Epithelial cell of proximal tubule (primary cell): ENCODE measurements around the gene CTXN1. TPM values are rescaled to one million over a fixed set of nuclear protein-coding genes. Genes with fewer than 3 reads are reported as not detected.
A peak's percentile ranks its signal among the peaks of the same experiment; 100 is the strongest.

ENCODE experiments used
- DNase-seq: peaks from one replicate; pipeline ENCODE4 v3.0.0-alpha.2; 2011; ENCODE audit warnings: low read depth
- H3K4me3 ChIP-seq: 2 replicates; pipeline ENCODE4 v1.5.1; 2011; ENCODE audit warnings: low read depth, mild to moderate bottlenecking, low read length
- total RNA-seq: library from RNA; depleted of rRNA; stranded (reverse); fragments of >200 nt; gene quantifications from 2 replicates; pipeline ENCODE4 v1.2.3, GENCODE V29; 2015
- TF ChIP-seq, protein P1 (sequence below): conservative IDR thresholded peaks from 2 replicates; pipeline ENCODE4 v1.5.1; 2012; ENCODE audit warnings: low read depth, mild to moderate bottlenecking, low read length

The CTXN1 gene
- total RNA-seq, 1 donor from 2014 or later, result 42.8 TPM

DNA sequence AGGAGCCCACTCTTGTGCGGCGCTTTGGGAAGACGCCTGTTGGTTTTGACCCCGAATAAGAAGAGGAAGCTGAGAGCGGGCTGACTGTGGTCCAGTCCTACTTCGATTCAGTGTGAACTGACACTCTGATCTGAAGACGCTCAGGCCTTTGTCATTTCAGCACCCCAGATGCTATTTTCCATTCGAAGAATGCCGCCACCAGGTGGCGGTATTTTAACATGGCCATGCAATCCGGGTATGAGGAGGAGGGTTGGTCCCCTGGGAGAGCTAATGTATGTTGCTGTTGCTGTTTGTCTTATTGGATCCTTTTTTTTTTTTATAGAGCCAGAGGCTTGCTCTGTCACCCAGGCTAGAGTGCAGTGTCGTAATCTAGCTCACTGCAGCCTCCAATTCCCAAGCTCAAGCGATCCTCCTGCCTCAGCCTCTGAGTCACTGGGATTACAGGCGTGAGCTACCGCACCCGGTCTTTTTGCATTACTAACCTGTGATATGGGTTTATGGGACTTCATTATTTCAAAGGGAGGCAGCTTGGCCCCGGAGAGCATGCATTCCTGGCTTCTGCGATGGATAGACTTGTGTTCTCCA is 18.3 kb upstream of the CTXN1 start:
- DNase-seq, result no peak
- TF ChIP-seq, protein P1, sequence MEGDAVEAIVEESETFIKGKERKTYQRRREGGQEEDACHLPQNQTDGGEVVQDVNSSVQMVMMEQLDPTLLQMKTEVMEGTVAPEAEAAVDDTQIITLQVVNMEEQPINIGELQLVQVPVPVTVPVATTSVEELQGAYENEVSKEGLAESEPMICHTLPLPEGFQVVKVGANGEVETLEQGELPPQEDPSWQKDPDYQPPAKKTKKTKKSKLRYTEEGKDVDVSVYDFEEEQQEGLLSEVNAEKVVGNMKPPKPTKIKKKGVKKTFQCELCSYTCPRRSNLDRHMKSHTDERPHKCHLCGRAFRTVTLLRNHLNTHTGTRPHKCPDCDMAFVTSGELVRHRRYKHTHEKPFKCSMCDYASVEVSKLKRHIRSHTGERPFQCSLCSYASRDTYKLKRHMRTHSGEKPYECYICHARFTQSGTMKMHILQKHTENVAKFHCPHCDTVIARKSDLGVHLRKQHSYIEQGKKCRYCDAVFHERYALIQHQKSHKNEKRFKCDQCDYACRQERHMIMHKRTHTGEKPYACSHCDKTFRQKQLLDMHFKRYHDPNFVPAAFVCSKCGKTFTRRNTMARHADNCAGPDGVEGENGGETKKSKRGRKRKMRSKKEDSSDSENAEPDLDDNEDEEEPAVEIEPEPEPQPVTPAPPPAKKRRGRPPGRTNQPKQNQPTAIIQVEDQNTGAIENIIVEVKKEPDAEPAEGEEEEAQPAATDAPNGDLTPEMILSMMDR, result peak; percentile 90
- H3K4me3 ChIP-seq, result peak overlapping the region; percentile 93

DNA sequence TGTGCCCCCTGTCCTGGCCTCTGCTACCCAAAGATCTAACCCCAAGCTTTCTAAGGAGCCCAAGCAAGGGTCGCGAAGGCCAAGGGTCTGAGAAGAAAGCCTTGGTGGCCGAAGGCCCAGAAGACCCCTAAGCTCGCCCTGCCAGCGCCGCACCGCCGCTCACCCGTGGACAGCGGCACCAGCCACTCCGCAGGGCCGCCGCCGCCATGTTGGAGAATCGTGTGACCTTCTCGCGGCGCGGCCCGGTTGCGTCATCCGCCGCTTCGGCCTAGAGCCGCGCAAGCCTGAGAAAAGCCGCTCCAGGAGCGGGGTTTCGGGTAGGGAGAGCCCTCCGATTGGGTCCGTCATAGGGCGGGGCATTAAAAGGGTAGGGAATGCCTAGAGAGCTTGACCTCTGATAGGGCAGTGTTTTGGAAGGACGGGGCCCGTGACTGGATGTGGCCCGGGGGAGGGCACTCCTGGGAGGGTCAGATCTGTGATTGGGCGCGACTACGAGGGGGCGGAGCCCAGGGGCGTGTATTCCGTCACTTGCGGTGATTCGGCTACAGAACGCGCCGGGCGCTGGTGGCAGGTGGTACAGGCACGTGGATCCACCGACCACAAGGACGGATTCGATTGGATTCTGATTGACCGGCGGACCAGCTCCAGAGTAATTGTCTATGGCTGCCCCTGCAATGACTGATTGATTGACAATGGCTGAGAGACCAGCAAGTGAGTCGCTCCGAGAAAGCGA is 17.7 kb upstream of the CTXN1 start, which contains the start of gene TIMM44:
TIMM44 (minus strand) TSS at position 223 of the 733 bp plus-strand sequence; CDS start at position 208, 15 bp downstream.
- H3K4me3 ChIP-seq, result peak within 1 kb of the TSS; percentile 93
- TF ChIP-seq, protein P1, result no peak
- peak; percentile 91 for DNase-seq

DNA sequence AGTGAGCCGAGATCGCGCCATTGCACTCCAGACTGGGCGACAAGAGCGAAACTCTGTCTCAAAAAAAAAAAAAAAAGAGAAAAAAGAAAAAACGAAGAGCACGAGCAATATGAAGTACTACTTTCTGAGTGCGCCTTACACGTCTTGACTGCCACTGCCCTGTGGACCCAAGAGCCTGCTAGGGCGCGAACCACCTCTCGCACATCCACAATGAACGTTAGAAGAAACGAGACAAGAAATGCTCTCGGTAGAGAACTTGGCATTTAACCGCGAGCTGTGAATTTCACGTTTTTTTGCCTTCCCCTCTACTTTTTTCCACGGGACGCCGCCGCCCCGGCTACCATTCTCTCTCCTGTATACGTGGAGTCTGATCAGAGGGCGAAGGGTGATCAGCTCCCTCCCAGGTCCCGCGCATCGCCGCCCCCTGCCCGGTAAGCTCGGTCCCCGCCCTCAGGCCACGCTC is 17.1 kb upstream of the CTXN1 start:
- DNase-seq, result no peak
- H3K4me3 ChIP-seq, result peak overlapping the region; percentile 93
- TF ChIP-seq, protein P1, result no peak

DNA sequence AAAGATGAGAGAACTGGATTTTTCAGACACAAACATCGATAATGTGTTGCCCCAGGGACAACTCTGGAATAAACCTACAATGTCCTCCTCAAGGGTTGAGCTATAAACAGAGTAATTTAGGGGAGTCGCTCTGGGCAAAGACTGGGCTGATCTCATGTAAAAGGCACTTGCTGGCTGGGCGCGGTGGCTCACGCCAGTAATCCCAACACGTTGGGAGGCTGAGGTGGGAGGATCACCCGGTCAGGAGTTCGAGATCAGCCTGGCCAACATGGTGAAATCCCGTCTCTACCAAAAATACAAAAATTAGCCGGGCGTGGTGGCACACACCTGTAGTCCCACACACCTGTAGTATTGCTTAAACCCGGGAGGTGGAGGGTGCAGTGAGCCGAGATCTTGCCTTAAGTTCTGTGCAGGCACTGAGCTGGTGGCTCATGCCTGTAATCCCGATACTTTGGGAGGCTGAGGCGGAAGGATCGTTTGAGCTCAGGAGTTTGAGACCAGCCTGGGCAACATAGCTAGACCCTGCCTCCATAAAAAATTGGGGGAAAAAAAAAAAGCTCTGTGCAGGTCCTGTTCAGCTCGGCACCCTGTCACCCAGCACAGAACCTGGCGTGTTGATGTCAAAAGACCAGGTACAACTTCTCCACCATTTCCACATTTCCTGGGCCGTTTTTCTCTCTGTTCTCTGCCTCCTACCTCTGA is 16.1 kb upstream of the CTXN1 start:
- H3K4me3 ChIP-seq, result peak overlapping the region; percentile 93
- TF ChIP-seq, protein P1, result no peak
- no peak for DNase-seq

GRCh38 chr19:7940841-7941240 is 14.9 kb upstream of the CTXN1 start:
- H3K4me3 ChIP-seq, result no peak overlapping the region
- DNase-seq, result no peak
- TF ChIP-seq, protein P1, result no peak

GRCh38 chr19:7934766-7935165 is 8.8 kb upstream of the CTXN1 start:
- DNase-seq, result no peak
- TF ChIP-seq, protein P1, result no peak
- no peak overlapping the region for H3K4me3 ChIP-seq
